OCI-LY7 (cell line): ENCODE results near the gene GNG7.

Experiments used
- EZH2phosphoT487 ChIP-seq: fragments of 200-600 bp; sonication (generic); IDR thresholded peaks from 2 replicates; pipeline ENCODE4 v1.6.1; 2018; ENCODE audit warnings: low read depth, borderline replicate concordance, mild to moderate bottlenecking, mixed run types, antibody characterized with exemption, low read length, moderate library complexity, mixed read lengths
- TF ChIP-seq, protein P1 (sequence below): fragments of 200-600 bp; sonication (generic); conservative IDR thresholded peaks from 2 replicates; pipeline ENCODE4 v1.5.1; 2014; ENCODE audit warnings: mild to moderate bottlenecking, antibody characterized with exemption, low read length, moderate library complexity, mixed read lengths

DNA sequence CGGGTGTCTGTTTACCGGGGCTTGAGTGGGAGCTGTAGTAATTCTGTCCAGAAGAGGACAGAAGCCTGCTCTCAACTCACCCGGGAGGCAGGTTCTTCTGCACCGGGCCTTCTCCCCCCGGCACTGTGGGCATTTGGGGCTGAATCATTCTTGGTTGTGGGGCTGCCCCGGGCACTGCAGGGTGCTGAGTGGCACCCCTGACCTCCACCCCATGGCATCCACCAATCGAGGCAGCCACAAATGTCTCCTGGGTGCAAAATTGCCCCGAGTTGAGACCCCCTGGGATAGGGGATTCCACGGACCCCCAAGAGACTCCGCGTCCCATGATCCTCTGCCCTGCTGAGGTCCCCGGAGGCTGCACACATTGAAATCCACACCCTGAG is 68.8 kb downstream of the GNG7 start:
- TF ChIP-seq, protein P1, sequence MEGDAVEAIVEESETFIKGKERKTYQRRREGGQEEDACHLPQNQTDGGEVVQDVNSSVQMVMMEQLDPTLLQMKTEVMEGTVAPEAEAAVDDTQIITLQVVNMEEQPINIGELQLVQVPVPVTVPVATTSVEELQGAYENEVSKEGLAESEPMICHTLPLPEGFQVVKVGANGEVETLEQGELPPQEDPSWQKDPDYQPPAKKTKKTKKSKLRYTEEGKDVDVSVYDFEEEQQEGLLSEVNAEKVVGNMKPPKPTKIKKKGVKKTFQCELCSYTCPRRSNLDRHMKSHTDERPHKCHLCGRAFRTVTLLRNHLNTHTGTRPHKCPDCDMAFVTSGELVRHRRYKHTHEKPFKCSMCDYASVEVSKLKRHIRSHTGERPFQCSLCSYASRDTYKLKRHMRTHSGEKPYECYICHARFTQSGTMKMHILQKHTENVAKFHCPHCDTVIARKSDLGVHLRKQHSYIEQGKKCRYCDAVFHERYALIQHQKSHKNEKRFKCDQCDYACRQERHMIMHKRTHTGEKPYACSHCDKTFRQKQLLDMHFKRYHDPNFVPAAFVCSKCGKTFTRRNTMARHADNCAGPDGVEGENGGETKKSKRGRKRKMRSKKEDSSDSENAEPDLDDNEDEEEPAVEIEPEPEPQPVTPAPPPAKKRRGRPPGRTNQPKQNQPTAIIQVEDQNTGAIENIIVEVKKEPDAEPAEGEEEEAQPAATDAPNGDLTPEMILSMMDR: no peak
- no peak for TF ChIP-seq EZH2phosphoT487
